HFFc6 (cell line): ENCODE data around the gene ZNF787. TPM values are rescaled to one million over a fixed set of nuclear protein-coding genes. Genes with fewer than 3 reads are reported as not detected.
A peak's percentile ranks its signal among the peaks of the same experiment; 100 is the strongest.

Experiments used
- DNase-seq: peaks from one replicate; pipeline ENCODE4 v3.0.0-alpha.2; 2018
- H3K27ac Mint-ChIP-seq: 2 replicates; pipeline ENCODE4 v1.8.0; 2020; ENCODE audit warnings: mild to moderate bottlenecking, mixed read lengths
- H3K27me3 Mint-ChIP-seq: 2 replicates; pipeline ENCODE4 v1.8.0; 2021; ENCODE audit warnings: mild to moderate bottlenecking, moderate library complexity, mixed read lengths; ENCODE audit not compliant: insufficient read depth
- H3K36me3 Mint-ChIP-seq: 2 replicates; pipeline ENCODE4 v1.8.0; 2021; ENCODE audit warnings: low read depth, mixed read lengths
- H3K4me1 Mint-ChIP-seq: 2 replicates; pipeline ENCODE4 v1.8.0; 2020; ENCODE audit warnings: low read depth, mixed read lengths
- H3K4me3 Mint-ChIP-seq: 2 replicates; pipeline ENCODE4 v1.8.0; 2020; ENCODE audit warnings: mild to moderate bottlenecking, moderate library complexity, mixed read lengths
- H3K9me3 Mint-ChIP-seq: 2 replicates; pipeline ENCODE4 v1.8.0; 2020; ENCODE audit warnings: mild to moderate bottlenecking, mixed read lengths
- total RNA-seq, 6 experiments: library from RNA; stranded (reverse); fragmentation: NEBNext Ultra II Directional; extraction: Animal tissue kit (Norgen Biotek cat#: 25700); gene quantifications; 2 replicates in 1 of 6; 3 replicates in 5 of 6; pipeline ENCODE4 v1.2.3, GENCODE V29; 2021
- TF ChIP-seq, protein P1 (sequence below): fragments of 200-600 bp; sonication (generic); IDR thresholded peaks from 2 replicates; pipeline ENCODE4 v1.5.0; 2021; ENCODE audit warnings: antibody characterized with exemption, mild to moderate bottlenecking

Gene ZNF787
- total RNA-seq, 6 experiments from 2014 or later, result 28.5 to 31.5 (median 29.5) TPM

DNA sequence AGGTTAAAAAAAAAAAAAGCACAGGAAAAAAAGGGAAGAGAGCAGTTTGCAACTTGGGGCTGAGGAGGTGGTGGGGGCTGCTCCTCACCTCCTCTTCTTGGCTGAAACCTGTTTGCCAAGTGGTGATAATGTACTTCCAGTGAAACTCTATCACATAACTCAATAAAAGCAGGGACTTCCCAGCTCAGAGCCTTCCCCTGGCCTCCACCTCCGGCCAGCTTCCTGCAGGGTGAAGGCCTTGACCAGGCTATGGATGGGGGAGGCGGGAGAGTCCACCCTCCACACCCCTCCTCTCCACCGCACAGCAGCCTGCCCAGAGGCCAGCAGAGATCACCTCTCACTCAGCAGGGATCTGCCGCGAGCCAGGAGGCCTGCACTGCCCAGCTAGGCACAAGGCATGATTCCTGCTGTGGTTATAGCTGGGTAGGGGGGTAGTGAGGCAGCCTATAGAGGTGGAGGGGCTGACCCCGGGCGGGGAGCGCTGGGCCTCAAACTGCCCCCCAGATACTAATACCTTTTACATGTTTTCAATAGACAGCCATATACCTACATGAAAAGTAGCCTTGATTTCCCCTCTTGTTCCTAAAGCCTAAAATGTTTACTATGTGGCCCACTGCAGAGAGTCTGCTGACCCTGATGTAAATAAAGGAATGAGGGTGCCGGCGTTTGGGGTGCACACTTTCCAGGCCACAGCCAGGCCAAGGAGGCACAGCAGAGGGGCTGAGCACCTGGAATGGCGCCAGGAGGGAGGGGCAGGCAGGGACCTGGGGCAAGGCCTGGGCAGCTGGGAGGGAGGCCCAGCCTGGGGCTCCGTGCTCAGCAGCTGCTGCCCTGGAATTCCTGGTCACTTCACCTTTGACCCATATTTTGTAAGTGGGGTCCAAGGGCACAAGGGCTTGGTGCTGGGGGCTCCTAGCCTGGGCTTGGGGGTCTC is 10.3 kb downstream of the ZNF787 start:
- DNase-seq, result no peak
- TF ChIP-seq, protein P1, sequence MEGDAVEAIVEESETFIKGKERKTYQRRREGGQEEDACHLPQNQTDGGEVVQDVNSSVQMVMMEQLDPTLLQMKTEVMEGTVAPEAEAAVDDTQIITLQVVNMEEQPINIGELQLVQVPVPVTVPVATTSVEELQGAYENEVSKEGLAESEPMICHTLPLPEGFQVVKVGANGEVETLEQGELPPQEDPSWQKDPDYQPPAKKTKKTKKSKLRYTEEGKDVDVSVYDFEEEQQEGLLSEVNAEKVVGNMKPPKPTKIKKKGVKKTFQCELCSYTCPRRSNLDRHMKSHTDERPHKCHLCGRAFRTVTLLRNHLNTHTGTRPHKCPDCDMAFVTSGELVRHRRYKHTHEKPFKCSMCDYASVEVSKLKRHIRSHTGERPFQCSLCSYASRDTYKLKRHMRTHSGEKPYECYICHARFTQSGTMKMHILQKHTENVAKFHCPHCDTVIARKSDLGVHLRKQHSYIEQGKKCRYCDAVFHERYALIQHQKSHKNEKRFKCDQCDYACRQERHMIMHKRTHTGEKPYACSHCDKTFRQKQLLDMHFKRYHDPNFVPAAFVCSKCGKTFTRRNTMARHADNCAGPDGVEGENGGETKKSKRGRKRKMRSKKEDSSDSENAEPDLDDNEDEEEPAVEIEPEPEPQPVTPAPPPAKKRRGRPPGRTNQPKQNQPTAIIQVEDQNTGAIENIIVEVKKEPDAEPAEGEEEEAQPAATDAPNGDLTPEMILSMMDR, result no peak
- peaks cover 14% of the 10 kb centered on the region for H3K4me1 Mint-ChIP-seq
- H3K27ac Mint-ChIP-seq, result peak overlapping the region; percentile 53; the same call in 1 of the 2 replicates
- peaks cover 3% of the 10 kb centered on the region; the same call in 1 of the 2 replicates for H3K36me3 Mint-ChIP-seq
- no peak overlapping the region for H3K4me3 Mint-ChIP-seq
- no peaks in the 10 kb centered on the region for H3K9me3 Mint-ChIP-seq
- H3K27me3 Mint-ChIP-seq, result peaks cover 6% of the 10 kb centered on the region

DNA sequence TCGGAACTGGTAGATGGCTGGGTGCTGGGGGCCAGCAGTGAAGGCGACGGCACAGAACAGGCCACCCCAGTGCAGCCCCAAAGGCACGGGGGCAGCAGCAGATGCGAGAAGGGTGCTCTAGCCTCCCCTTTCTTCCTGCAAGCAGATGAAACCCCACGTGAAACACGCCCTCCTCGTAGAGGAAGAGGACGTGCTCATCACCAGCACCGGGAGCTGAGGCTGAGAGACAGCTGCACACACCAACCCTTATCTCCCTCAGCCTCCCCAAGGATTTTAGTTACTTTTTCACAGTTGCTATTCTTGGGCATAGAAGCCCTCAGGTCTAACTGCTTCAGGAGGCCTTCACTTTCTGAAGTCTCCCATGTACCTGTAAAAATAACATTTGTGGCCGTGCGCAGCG is 11.9 kb downstream of the ZNF787 start:
- H3K9me3 Mint-ChIP-seq, result no peaks in the 10 kb centered on the region
- TF ChIP-seq, protein P1, result no peak
- 0 out of 2 replicates have a peak overlapping the region, but pooled peaks have one; percentile 3 for H3K27ac Mint-ChIP-seq
- peaks cover 5% of the 10 kb centered on the region for H3K27me3 Mint-ChIP-seq
- H3K36me3 Mint-ChIP-seq, result peaks cover 7% of the 10 kb centered on the region; the same call in 1 of the 2 replicates
- no peak overlapping the region for H3K4me3 Mint-ChIP-seq
- no peak for DNase-seq
- peaks cover 7% of the 10 kb centered on the region; the same call in 1 of the 2 replicates for H3K4me1 Mint-ChIP-seq

DNA sequence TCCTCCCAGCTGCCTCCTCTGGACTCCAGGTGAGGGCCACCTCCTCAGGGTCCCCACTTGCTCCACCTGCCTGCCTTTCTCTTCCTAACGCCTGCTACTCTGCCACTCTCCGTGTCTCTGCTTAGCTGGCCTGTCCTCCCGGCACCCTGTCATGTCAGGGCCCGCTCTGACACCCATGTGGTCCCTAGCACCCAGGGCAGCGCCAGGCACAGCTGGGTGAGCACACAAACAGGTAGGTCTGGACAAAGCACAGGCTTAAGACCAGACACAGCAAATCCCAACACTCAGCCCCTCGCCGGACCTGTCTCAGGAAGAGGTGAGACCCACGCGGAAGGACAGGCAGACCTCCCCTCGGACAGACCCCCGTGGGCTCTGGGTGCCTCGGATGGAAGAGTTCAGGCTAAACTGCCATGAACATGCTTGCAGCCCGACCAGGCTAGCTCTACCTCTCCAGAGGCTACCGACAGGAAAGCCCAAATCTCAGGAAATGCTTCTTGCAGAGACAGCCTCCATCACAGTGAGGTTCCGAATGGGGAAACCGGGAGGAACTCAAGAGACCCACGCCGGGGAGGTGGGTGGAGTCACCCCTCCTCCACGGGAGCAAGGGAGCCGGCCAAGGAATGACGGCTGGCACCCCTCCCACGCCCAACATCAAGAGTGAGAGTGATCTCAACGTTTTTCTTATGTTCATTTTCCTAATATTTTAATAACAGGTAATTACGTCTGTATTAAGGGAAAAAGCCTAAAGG is 12.5 kb downstream of the ZNF787 start:
- Mint-ChIP-seq H3K9me3 (no peaks in the 10 kb centered on the region), H3K36me3 (peaks cover 7% of the 10 kb centered on the region; the same call in 1 of the 2 replicates), H3K27me3 (peaks cover 5% of the 10 kb centered on the region), H3K27ac (0 out of 2 replicates have a peak overlapping the region, but pooled peaks have one; percentile 3), H3K4me3 (no peak overlapping the region), H3K4me1 (peaks cover 7% of the 10 kb centered on the region; the same call in 1 of the 2 replicates)
- TF ChIP-seq, protein P1, result no peak
- no peak for DNase-seq

DNA sequence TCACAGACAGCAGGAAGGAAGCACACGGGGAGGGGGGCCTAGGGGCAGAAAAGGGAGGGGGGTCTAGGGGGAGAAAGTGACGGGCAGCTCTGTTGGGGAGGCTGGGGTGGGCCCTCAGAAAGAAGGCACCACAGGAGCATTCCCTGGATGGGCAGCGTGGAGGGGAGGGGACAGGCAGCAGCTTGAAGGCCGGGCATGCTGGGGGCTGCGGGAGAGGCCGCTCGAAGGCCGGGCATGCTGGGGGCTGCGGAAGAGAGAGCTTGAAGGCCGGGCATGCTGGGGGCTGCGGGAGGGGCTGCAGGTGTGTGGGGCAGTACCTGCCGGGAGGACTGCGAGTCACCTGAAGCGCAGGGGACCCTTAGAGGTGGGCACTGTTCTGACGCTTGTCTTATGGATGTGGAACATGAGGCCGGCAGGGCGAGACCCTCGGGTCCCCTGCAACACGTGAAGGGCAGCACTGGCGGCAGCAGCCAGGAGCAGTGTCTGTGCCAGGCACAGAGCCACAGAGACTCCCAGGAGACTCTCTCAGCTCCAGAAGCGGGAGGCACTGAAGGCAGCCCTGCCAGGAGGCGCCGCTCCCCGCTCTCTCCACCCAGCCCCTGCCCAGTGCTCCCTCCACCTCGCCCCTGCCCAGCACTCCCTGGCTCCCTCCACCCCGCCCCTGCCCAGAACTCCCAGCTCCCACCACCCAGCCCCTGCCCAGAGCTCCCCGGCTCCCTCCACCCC is 13.3 kb downstream of the ZNF787 start:
- peaks cover 7% of the 10 kb centered on the region; the same call in 1 of the 2 replicates for H3K36me3 Mint-ChIP-seq
- H3K27ac Mint-ChIP-seq, result no peak overlapping the region
- H3K4me3 Mint-ChIP-seq, result no peak overlapping the region
- no peaks in the 10 kb centered on the region for H3K9me3 Mint-ChIP-seq
- H3K27me3 Mint-ChIP-seq, result peaks cover 5% of the 10 kb centered on the region
- no peak for DNase-seq
- TF ChIP-seq, protein P1, result no peak
- peaks cover under 1% of the 10 kb centered on the region; the same call in 1 of the 2 replicates for H3K4me1 Mint-ChIP-seq

DNA sequence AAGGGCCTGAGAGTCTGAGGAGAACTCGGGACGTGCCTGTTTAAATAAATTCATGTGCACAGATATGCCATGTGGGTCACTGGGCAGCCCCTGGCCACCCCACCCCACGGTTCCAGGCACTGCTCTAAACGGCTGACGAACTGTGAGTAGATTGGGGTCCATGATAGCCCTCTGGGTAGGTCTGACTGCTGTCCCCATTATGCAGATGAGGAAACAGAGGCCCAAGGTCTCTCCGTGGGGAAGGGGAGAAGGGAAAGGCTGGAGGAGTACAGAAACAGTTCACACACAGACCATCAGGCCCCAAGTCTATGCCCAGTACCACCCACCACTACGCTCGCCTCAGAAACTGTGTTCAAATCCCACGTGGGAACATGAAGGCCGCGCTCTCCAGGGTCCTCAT is 14.1 kb downstream of the ZNF787 start:
- DNase-seq, result no peak
- no peaks in the 10 kb centered on the region for H3K9me3 Mint-ChIP-seq
- peaks cover 7% of the 10 kb centered on the region for H3K27me3 Mint-ChIP-seq
- no peaks in the 10 kb centered on the region for H3K4me1 Mint-ChIP-seq
- no peak overlapping the region for H3K4me3 Mint-ChIP-seq
- peaks cover 7% of the 10 kb centered on the region; the same call in 1 of the 2 replicates for H3K36me3 Mint-ChIP-seq
- no peak overlapping the region for H3K27ac Mint-ChIP-seq
- TF ChIP-seq, protein P1, result no peak
